AG04450 (cell line): ENCODE results near the gene AGMO. TPM values are rescaled to one million over a fixed set of nuclear protein-coding genes. Genes with fewer than 3 reads are reported as not detected.

Source experiments
- CTCF ChIA-PET: fragments of 300-600, 350-600 bp; formaldehyde crosslinking; extraction: SDS; loops from one replicate; lab custom pipeline; 2022; ENCODE audit warnings: antibody characterized with exemption, inconsistent platforms; lab: Charles Lee
- POLR2A ChIA-PET: fragments of 350-600 bp; formaldehyde crosslinking; extraction: SDS; loops from one replicate; lab custom pipeline; 2021; ENCODE audit warnings: antibody characterized with exemption, inconsistent platforms; lab: Yijun Ruan, JAX
- DNase-seq: peaks from one replicate; pipeline ENCODE4 v3.0.0-alpha.2; 2011; ENCODE audit warnings: low read depth, low spot score
- H3K27ac ChIP-seq: one replicate; pipeline ENCODE4 v1.5.1; 2012; ENCODE audit warnings: low read depth, low read length, control low read depth
- H3K27me3 ChIP-seq: one replicate; pipeline ENCODE4 v1.6.0; 2012; ENCODE audit warnings: low read length; ENCODE audit not compliant: control insufficient read depth, insufficient read depth
- H3K4me3 ChIP-seq: 2 replicates; pipeline ENCODE4 v1.5.1; 2011; ENCODE audit warnings: mild to moderate bottlenecking, low read depth, low read length, control low read depth
- H3K9me3 ChIP-seq: 2 replicates; pipeline ENCODE4 v1.5.1; 2012; ENCODE audit warnings: low read length; ENCODE audit not compliant: control insufficient read depth, insufficient read depth
- CTCF ChIP-seq: IDR thresholded peaks from 2 replicates; pipeline ENCODE4 v1.5.1; 2011; ENCODE audit warnings: low read depth, low read length, control low read depth, inconsistent platforms
- polyA plus RNA-seq: library from polyadenylated mRNA; depleted of rRNA; stranded (reverse); fragments of >200 nt; gene quantifications from 2 replicates; pipeline ENCODE4 v1.2.3, GENCODE V29; 2011

Gene AGMO
- polyA plus RNA-seq, 1 experiment, result 0.10 TPM

- no peak for TF ChIP-seq CTCF
- ChIA-PET CTCF (no interaction called here), POLR2A (no interaction called here)
- no peak overlapping the region for H3K27ac ChIP-seq
- no peaks in the 10 kb centered on the region for H3K27me3 ChIP-seq
- DNase-seq, result no peak
- no peaks in the 10 kb centered on the region for H3K9me3 ChIP-seq
- H3K4me3 ChIP-seq, result no peak overlapping the region
Observed at GRCh38 chr7:15490291-15490690, 71.5 kb downstream of the AGMO start.

DNA sequence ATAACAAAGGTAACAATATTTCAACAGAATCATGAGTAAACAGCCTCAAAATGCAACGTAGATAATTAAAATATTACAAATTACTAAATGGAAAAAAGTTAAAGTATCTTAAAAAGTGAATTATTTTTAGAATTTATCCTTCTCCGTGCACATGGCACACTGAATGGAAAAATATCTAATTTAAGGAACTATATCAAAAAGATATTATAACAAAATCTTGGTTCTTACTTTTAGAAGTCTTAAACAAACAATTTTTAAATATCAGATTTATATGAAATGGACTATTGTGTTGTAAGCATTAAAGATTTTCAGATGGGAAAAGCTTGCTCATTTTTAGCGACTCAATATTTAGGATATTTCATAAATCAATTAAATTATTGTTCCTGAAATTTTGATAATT is 72.0 kb downstream of the AGMO start:
- no peak for DNase-seq
- ChIA-PET CTCF (no interaction called here), POLR2A (no interaction called here)
- Histone ChIP-seq H3K27me3 (no peaks in the 10 kb centered on the region), H3K27ac (no peak overlapping the region), H3K9me3 (no peaks in the 10 kb centered on the region), H3K4me3 (no peak overlapping the region)
- no peak for TF ChIP-seq CTCF

DNA sequence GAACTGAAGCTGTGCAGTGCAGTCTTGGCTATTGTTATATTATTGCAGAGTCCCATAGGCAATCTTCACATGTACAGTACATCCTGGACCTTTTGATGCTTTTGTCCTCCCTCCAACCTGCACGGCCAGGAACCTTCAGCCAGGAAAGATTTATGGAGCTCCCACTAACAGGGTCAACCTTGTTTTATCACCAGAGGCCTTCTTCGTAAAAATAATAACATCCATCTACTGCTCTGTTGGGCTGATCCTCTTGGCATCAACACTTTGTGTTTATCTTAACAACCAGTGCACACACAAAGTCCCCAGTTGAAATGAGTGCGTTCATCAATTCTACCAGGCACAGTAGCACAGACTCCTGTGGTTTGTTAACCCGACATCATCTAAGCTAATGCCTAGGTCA is 72.4 kb downstream of the AGMO start:
- CTCF ChIA-PET, result no interaction called here
- Histone ChIP-seq H3K27ac (no peak overlapping the region), H3K4me3 (no peak overlapping the region), H3K27me3 (no peaks in the 10 kb centered on the region), H3K9me3 (no peaks in the 10 kb centered on the region)
- POLR2A ChIA-PET, result no interaction called here
- DNase-seq, result no peak
- no peak for TF ChIP-seq CTCF

DNA sequence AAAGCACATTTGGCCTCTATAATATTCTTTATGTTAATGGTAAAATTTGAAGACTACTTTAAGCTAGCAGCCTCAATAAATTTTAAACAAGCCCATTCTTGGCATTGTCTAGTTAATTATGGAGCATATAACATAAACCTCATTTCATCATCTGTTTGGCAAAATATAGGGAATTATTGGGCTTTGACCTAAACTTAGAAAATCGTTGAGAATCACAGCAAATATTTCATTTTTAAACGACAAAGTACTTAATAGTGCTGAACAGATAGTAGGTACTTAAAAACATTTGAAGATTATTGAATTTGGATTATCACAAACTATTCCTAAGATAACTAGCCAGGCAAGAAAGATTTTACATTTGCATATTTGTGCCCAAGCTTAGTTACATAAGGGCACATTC is 73.4 kb downstream of the AGMO start:
- H3K4me3 ChIP-seq, result no peak overlapping the region
- no peaks in the 10 kb centered on the region for H3K27me3 ChIP-seq
- no peak for DNase-seq
- H3K27ac ChIP-seq, result no peak overlapping the region
- no peaks in the 10 kb centered on the region for H3K9me3 ChIP-seq
- CTCF ChIA-PET, result no interaction called here
- no peak for TF ChIP-seq CTCF
- POLR2A ChIA-PET, result no interaction called here

- Histone ChIP-seq H3K27ac (no peak overlapping the region), H3K27me3 (no peaks in the 10 kb centered on the region), H3K9me3 (no peaks in the 10 kb centered on the region), H3K4me3 (no peak overlapping the region)
- no peak for TF ChIP-seq CTCF
- ChIA-PET POLR2A (no interaction called here), CTCF (no interaction called here)
- no peak for DNase-seq
Observed at GRCh38 chr7:15487896-15488295, 73.9 kb downstream of the AGMO start.
